ENCODE results near the gene KNG1.
A peak's percentile ranks its signal among the peaks of the same experiment; 100 is the strongest.
"Not testable (repeated sequence)": the region's sequence is repeated elsewhere in the genome, so short reads cannot be mapped to it uniquely, and the experiment has no call there.

Gene KNG1

GRCh38 chr3:186717039-186717457 lies at the start of gene KNG1:
Gene KNG1, plus strand, starts transcription at chr3:186717359. Its CDS starts 184 bp downstream, at chr3:186717543.
- no peak for DNase-seq

- DNase-seq, result no peak
These were observed 48.7 kb upstream of the KNG1 start for GRCh38 chr3:186668426-186668825.

- no peak for DNase-seq
These were observed 47.6 kb upstream of the KNG1 start for GRCh38 chr3:186669378-186670084.

- DNase-seq, result no peak
These were observed 47.0 kb upstream of the KNG1 start for GRCh38 chr3:186670155-186670554.

- DNase-seq, result no peak
These were observed 46.1 kb upstream of the KNG1 start for GRCh38 chr3:186671051-186671450.

- DNase-seq, result no peak
These were observed 38.6 kb upstream of the KNG1 start for GRCh38 chr3:186678604-186679003.

GRCh38 chr3:186679151-186679550 lies 38.0 kb upstream of the KNG1 start:
- no peak for DNase-seq

- DNase-seq, result no peak
These were observed 36.3 kb upstream of the KNG1 start for GRCh38 chr3:186680869-186681268.

- DNase-seq, result no peak
These were observed 34.3 kb upstream of the KNG1 start for GRCh38 chr3:186682812-186683211.

- DNase-seq, result no peak
These were observed 33.2 kb upstream of the KNG1 start for GRCh38 chr3:186683979-186684378.

GRCh38 chr3:186686475-186686874 lies 30.7 kb upstream of the KNG1 start:
- DNase-seq, result not testable (repeated sequence)

GRCh38 chr3:186687120-186687651 lies 30.0 kb upstream of the KNG1 start:
- DNase-seq, result no peak

- DNase-seq, result not testable (repeated sequence)
These were observed 26.9 kb upstream of the KNG1 start for GRCh38 chr3:186690304-186690703.

- DNase-seq, result no peak
These were observed 25.5 kb upstream of the KNG1 start for GRCh38 chr3:186691676-186692075.

- DNase-seq, result no peak
These were observed 23.3 kb upstream of the KNG1 start for GRCh38 chr3:186693843-186694242.

- DNase-seq, result no peak
These were observed 22.7 kb upstream of the KNG1 start for GRCh38 chr3:186694288-186695032.

- no peak for DNase-seq
These were observed 20.6 kb upstream of the KNG1 start for GRCh38 chr3:186696522-186696921.

GRCh38 chr3:186697510-186697909 lies 19.6 kb upstream of the KNG1 start:
- no peak for DNase-seq

- DNase-seq, result no peak
These were observed 16.9 kb upstream of the KNG1 start for GRCh38 chr3:186700267-186700666.

- not testable (repeated sequence) for DNase-seq
These were observed 14.7 kb upstream of the KNG1 start for GRCh38 chr3:186702451-186702850.

- DNase-seq, result peak in 1 of 2 experiments; percentile 14
These were observed 11.0 kb upstream of the KNG1 start for GRCh38 chr3:186705882-186706780.

GRCh38 chr3:186708983-186709679 lies 8.0 kb upstream of the KNG1 start:
- no peak for DNase-seq

All from AML-193 (cell line).